DND-41 (cell line): ENCODE measurements around the gene ARF1.

Experiments used
- CTCF ChIP-seq: IDR thresholded peaks from 2 replicates; pipeline ENCODE4 v1.5.1; 2012; ENCODE audit warnings: borderline replicate concordance, low read length, moderate library complexity, mild to moderate bottlenecking; ENCODE audit not compliant: poor library complexity, severe bottlenecking; ENCODE audit errors: extremely low read depth
- EZH2 ChIP-seq: IDR thresholded peaks from 3 replicates; pipeline ENCODE4 v1.6.1; 2012; ENCODE audit warnings: borderline replicate concordance, low read depth, mild to moderate bottlenecking, moderate library complexity, low read length, inconsistent platforms; ENCODE audit not compliant: severe bottlenecking

- TF ChIP-seq CTCF (no peak), EZH2 (no peak)
Observed at GRCh38 chr1:228118040-228118439, 35.5 kb downstream of the ARF1 start.
